OCI-LY1 (cell line): ENCODE measurements around the gene RTTN.

Experiments
- EZH2 ChIP-seq: fragments of 200-600 bp; sonication (generic), shearing (Covaris generic); IDR thresholded peaks from 2 replicates; pipeline ENCODE4 v1.8.0; 2017; ENCODE audit warnings: borderline replicate concordance, mixed run types, mild to moderate bottlenecking, antibody characterized with exemption, low read length, moderate library complexity, mixed read lengths
- TF ChIP-seq, protein P1 (sequence below): fragments of 200-600 bp; sonication (generic), shearing (Covaris generic); IDR thresholded peaks from 2 replicates; pipeline ENCODE4 v1.5.1; 2017; ENCODE audit warnings: mild to moderate bottlenecking, antibody characterized with exemption, low read length, moderate library complexity, mixed read lengths

DNA sequence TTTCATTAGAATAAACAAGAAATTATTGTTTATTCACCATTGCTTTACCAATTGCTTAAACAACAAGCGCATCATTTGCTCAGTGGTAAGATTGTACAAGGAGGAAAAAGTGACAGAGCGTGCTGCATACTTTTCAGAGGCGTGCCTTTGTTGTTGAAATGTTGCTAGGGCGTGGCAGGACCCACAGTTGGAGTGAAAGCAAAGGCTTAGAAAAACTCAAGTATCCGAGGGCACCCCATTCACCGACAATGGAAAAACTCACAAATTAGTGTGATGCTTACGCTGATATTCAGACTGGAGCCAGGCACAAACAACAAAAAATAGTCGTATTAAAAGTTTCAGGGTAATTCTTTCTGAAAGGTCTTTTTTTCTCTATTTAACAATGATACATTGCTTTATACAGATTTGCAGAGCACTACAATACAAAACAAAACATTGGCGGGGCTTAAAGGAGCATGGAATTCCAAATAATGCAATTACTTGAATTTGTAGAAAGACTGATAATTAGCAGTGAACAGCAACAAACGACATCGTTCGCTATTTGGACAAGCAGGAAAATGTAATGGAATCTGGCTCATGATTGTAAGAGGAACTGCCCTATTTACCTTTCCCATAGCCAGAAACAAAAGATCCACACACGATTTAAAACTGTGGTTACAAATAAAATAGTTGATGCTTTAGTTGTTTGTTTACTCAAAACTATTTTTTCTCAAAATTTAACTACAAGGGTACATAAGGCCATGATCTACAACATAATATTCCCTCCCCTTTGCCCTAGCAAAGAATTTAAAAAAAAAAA, 37.8 kb upstream of the RTTN start:
- TF ChIP-seq, protein P1, sequence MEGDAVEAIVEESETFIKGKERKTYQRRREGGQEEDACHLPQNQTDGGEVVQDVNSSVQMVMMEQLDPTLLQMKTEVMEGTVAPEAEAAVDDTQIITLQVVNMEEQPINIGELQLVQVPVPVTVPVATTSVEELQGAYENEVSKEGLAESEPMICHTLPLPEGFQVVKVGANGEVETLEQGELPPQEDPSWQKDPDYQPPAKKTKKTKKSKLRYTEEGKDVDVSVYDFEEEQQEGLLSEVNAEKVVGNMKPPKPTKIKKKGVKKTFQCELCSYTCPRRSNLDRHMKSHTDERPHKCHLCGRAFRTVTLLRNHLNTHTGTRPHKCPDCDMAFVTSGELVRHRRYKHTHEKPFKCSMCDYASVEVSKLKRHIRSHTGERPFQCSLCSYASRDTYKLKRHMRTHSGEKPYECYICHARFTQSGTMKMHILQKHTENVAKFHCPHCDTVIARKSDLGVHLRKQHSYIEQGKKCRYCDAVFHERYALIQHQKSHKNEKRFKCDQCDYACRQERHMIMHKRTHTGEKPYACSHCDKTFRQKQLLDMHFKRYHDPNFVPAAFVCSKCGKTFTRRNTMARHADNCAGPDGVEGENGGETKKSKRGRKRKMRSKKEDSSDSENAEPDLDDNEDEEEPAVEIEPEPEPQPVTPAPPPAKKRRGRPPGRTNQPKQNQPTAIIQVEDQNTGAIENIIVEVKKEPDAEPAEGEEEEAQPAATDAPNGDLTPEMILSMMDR = no peak
- no peak for TF ChIP-seq EZH2
